ENCODE measurements around the gene TAF1B.
"Not testable (repeated sequence)": the region's sequence is repeated elsewhere in the genome, so short reads cannot be mapped to it uniquely, and the experiment has no call there.

Gene TAF1B

GRCh38 chr2:9831670-9832069 lies 11.6 kb upstream of the TAF1B start:
- DNase-seq (ENCODE audit: low read depth), result no peak

- no peak for DNase-seq (ENCODE audit: low read depth)
These were observed 10.7 kb upstream of the TAF1B start for GRCh38 chr2:9832586-9832985.

GRCh38 chr2:9835068-9835467 lies 8.2 kb upstream of the TAF1B start:
- DNase-seq (ENCODE audit: low read depth), result not testable (repeated sequence)

- no peak for DNase-seq (ENCODE audit: low read depth)
These were observed 7.2 kb upstream of the TAF1B start for GRCh38 chr2:9836074-9836473.

GRCh38 chr2:9836517-9836916 lies 6.8 kb upstream of the TAF1B start:
- DNase-seq (ENCODE audit: low read depth), result no peak

GRCh38 chr2:9837451-9837850 lies 5.8 kb upstream of the TAF1B start:
- DNase-seq (ENCODE audit: low read depth), result no peak

GRCh38 chr2:9838391-9838790 lies 4.9 kb upstream of the TAF1B start:
- no peak for DNase-seq (ENCODE audit: low read depth)

GRCh38 chr2:9842487-9843228 lies 616 bp upstream of the TAF1B start:
- no peak for DNase-seq (ENCODE audit: low read depth)

GRCh38 chr2:9844036-9844483 lies 786 bp downstream of the TAF1B start:
- no peak for DNase-seq (ENCODE audit: low read depth)

- DNase-seq (ENCODE audit: low read depth), result no peak
These were observed 1.3 kb downstream of the TAF1B start for GRCh38 chr2:9844576-9844975.

- no peak for DNase-seq (ENCODE audit: low read depth)
These were observed 3.3 kb downstream of the TAF1B start for GRCh38 chr2:9846554-9846953.

GRCh38 chr2:9847140-9847539 lies 3.9 kb downstream of the TAF1B start:
- no peak for DNase-seq (ENCODE audit: low read depth)

- no peak for DNase-seq (ENCODE audit: low read depth)
These were observed 9.6 kb downstream of the TAF1B start for GRCh38 chr2:9852881-9853280.

- DNase-seq (ENCODE audit: low read depth), result no peak
These were observed 14.8 kb downstream of the TAF1B start for GRCh38 chr2:9857814-9858729.

GRCh38 chr2:9858730-9859068 lies 15.4 kb downstream of the TAF1B start:
- no peak for DNase-seq (ENCODE audit: low read depth)

- not testable (repeated sequence) for DNase-seq (ENCODE audit: low read depth)
These were observed 17.8 kb downstream of the TAF1B start for GRCh38 chr2:9860922-9861580.

- no peak for DNase-seq (ENCODE audit: low read depth)
These were observed 24.6 kb downstream of the TAF1B start for GRCh38 chr2:9867881-9868280.

GRCh38 chr2:9873337-9873736 lies 30.1 kb downstream of the TAF1B start:
- DNase-seq (ENCODE audit: low read depth), result no peak

GRCh38 chr2:9877026-9877425 lies 33.8 kb downstream of the TAF1B start:
- DNase-seq (ENCODE audit: low read depth), result no peak

GRCh38 chr2:9877726-9878125 lies 34.5 kb downstream of the TAF1B start:
- DNase-seq (ENCODE audit: low read depth), result no peak

- DNase-seq (ENCODE audit: low read depth), result no peak
These were observed 36.4 kb downstream of the TAF1B start for GRCh38 chr2:9879455-9880194.

GRCh38 chr2:9883897-9884296 lies 40.6 kb downstream of the TAF1B start:
- no peak for DNase-seq (ENCODE audit: low read depth)

All from activated T-cell treated with anti-CD3 and anti-CD28 coated beads for 24 hours (primary cell).